ENCODE measurements around the gene SLC26A3.
"Not testable (repeated sequence)": the region's sequence is repeated elsewhere in the genome, so short reads cannot be mapped to it uniquely, and the experiment has no call there.

SLC26A3 gene

GRCh38 chr7:107803009-107803610 lies at the start of gene SLC26A3:
Gene SLC26A3, minus strand, starts transcription at chr7:107803223. Its CDS starts 8,714 bp downstream, at chr7:107794509.
- Histone ChIP-seq H3K27ac (ENCODE audit: low read depth, low read length) (no peak within 1 kb of the TSS), H3K4me1 (ENCODE audit: insufficient read depth, low read length) (peaks cover 5% of the 10 kb centered on the region), H3K9ac (ENCODE audit: low read length) (no peak within 1 kb of the TSS), H3K27me3 (ENCODE audit: control insufficient read depth in 1 of 2, insufficient read depth in 2 of 2, low read length in 2 of 2) (no peaks in the 10 kb centered on the region), H3K4me3 (ENCODE audit: low read depth in 1 of 2, low read length in 2 of 2) (no peak within 1 kb of the TSS), H3K36me3 (ENCODE audit: insufficient read depth, low read length) (no peaks in the 10 kb centered on the region), H3K9me3 (ENCODE audit: low read length) (no peaks in the 10 kb centered on the region)

DNA sequence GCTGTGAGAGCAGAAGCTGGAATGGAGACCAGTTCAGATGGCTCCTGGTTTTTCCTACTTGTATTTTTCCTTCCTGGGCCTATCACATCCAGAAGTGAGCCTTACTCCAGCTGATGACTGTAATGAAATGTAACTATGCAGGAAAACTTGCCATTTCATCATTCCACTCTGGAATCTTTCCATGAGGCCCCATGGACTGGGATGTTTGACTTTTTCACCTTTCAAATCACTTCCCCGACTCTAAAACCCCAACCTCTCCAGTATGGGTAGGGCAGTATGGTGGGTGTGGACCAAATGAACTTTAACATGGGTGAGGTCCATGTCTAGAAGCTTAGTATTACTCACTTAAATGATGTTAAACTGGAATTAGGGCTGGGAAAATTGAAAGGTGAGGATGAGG lies 47.6 kb upstream of the SLC26A3 start:
- H3K4me1 ChIP-seq (ENCODE audit: insufficient read depth, low read length), result no peaks in the 10 kb centered on the region
- no peak overlapping the region for H3K4me3 ChIP-seq (ENCODE audit: low read depth in 1 of 2, low read length in 2 of 2)
- H3K27ac ChIP-seq (ENCODE audit: low read depth, low read length), result no peak overlapping the region
- no peak overlapping the region for H3K9ac ChIP-seq (ENCODE audit: low read length)
- no peaks in the 10 kb centered on the region for H3K36me3 ChIP-seq (ENCODE audit: insufficient read depth, low read length)
- H3K27me3 ChIP-seq (ENCODE audit: control insufficient read depth in 1 of 2, insufficient read depth in 2 of 2, low read length in 2 of 2), result no peaks in the 10 kb centered on the region
- H3K9me3 ChIP-seq (ENCODE audit: low read length), result no peaks in the 10 kb centered on the region

DNA sequence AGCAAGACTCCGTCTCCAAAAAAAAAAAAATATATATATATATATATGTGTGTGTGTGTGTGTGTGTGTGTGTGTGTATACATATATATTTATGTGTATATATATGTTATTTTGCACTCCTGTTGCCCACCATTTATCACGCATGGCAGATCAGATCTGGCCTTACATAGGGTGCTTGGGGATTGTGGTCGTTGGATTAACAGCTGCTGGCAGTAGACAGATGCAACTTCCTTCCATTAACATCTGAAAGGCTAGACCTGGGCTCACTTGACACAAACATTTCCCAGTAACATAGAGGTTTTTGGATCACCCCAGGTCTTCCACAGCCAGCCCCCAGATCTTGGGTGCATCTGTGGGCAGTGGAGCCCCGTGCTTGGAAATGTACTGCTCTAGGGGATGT lies 47.2 kb upstream of the SLC26A3 start:
- H3K9ac ChIP-seq (ENCODE audit: low read length), result no peak overlapping the region
- H3K9me3 ChIP-seq (ENCODE audit: low read length), result no peaks in the 10 kb centered on the region
- H3K4me3 ChIP-seq (ENCODE audit: low read depth in 1 of 2, low read length in 2 of 2), result no peak overlapping the region
- H3K4me1 ChIP-seq (ENCODE audit: insufficient read depth, low read length), result no peaks in the 10 kb centered on the region
- H3K36me3 ChIP-seq (ENCODE audit: insufficient read depth, low read length), result no peaks in the 10 kb centered on the region
- no peaks in the 10 kb centered on the region for H3K27me3 ChIP-seq (ENCODE audit: control insufficient read depth in 1 of 2, insufficient read depth in 2 of 2, low read length in 2 of 2)
- no peak overlapping the region for H3K27ac ChIP-seq (ENCODE audit: low read depth, low read length)

DNA sequence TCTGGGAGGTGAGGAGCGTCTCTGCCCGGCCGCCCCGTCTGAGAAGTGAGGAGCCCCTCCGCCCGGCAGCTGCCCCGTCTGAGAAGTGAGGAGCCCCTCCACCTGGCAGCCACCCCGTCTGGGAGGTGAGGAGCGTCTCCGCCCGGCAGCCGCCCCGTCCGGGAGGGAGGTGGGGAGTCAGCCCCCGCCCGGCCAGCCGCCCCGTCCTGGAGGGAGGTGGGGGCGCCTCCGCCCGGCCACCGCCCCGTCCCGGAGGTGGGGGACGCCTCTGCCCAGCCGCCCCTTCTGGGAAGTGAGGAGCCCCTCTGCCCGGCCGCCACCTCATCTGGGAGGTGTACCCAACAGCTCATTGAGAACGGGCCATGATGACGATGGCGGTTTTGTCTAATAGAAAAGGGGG lies 45.2 kb upstream of the SLC26A3 start:
- not testable (repeated sequence) for H3K4me3 ChIP-seq (ENCODE audit: low read depth in 1 of 2, low read length in 2 of 2); H3K4me1 ChIP-seq (ENCODE audit: insufficient read depth, low read length); H3K27ac ChIP-seq (ENCODE audit: low read depth, low read length); H3K9me3 ChIP-seq (ENCODE audit: low read length); H3K9ac ChIP-seq (ENCODE audit: low read length); H3K36me3 ChIP-seq (ENCODE audit: insufficient read depth, low read length); H3K27me3 ChIP-seq (ENCODE audit: control insufficient read depth in 1 of 2, insufficient read depth in 2 of 2, low read length in 2 of 2)

- not testable (repeated sequence) for H3K9me3 ChIP-seq (ENCODE audit: low read length); H3K4me3 ChIP-seq (ENCODE audit: low read depth in 1 of 2, low read length in 2 of 2); H3K27ac ChIP-seq (ENCODE audit: low read depth, low read length); H3K36me3 ChIP-seq (ENCODE audit: insufficient read depth, low read length); H3K27me3 ChIP-seq (ENCODE audit: control insufficient read depth in 1 of 2, insufficient read depth in 2 of 2, low read length in 2 of 2); H3K4me1 ChIP-seq (ENCODE audit: insufficient read depth, low read length); H3K9ac ChIP-seq (ENCODE audit: low read length)
These were observed 44.8 kb upstream of the SLC26A3 start for GRCh38 chr7:107847836-107848175.

DNA sequence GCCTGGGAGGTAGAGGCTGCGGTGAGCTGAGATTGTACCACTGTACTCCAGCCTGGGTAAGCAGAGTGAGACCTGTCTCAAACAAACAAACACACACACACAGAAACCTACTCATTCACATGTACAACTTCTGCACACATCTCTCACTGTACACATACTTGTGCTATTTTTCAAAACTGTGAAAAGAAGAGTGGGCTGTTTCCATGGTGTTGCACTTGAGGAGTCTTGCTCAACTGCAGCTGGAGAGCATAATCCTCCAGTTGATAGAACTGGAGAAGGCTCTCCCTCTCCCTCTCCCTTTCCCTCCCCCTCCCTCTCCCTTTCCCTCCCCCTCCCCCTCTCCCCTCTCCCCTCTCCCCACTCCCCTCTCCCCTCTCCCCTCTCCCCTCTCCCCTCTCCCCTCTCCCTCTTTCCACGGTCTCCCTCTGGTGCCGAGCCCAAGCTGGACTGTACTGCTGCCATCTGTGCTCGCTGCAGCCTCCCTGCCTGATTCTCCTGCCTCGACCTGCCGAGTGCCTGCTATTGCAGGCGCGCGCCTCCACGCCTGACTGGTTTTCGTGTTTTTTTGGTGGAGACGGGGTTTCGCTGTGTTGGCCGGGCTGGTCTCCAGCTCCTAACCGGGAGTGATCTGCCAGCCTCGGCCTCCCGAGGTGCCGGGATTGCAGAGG lies 44.3 kb upstream of the SLC26A3 start:
- Histone ChIP-seq H3K9me3 (ENCODE audit: low read length) (no peaks in the 10 kb centered on the region), H3K9ac (ENCODE audit: low read length) (no peak overlapping the region), H3K27ac (ENCODE audit: low read depth, low read length) (no peak overlapping the region), H3K4me3 (ENCODE audit: low read depth in 1 of 2, low read length in 2 of 2) (no peak overlapping the region), H3K36me3 (ENCODE audit: insufficient read depth, low read length) (no peaks in the 10 kb centered on the region), H3K27me3 (ENCODE audit: control insufficient read depth in 1 of 2, insufficient read depth in 2 of 2, low read length in 2 of 2) (no peaks in the 10 kb centered on the region), H3K4me1 (ENCODE audit: insufficient read depth, low read length) (peaks cover 7% of the 10 kb centered on the region)

GRCh38 chr7:107846324-107846723 lies 43.3 kb upstream of the SLC26A3 start:
- Histone ChIP-seq H3K36me3 (ENCODE audit: insufficient read depth, low read length) (no peaks in the 10 kb centered on the region), H3K27ac (ENCODE audit: low read depth, low read length) (no peak overlapping the region), H3K9ac (ENCODE audit: low read length) (no peak overlapping the region)

DNA sequence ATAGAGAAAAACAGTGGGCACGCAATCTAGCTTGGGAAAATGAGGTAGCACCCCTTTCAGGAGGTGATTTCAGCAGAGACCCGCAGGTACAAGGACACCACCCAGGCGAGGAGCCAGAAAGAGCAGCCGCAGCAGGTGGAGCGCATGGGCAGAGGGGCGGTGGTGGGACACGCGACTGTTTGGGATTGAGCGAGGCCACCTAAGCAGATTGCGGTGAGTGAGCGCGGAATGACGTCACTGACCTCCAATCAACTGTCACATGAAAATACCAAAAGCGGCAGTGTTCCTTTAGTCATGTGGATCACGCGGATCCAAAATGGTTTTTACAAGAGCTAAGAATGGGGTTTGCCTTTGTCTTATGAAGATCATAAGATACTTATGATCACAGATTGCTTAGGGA lies 40.2 kb upstream of the SLC26A3 start:
- H3K27me3 ChIP-seq (ENCODE audit: control insufficient read depth in 1 of 2, insufficient read depth in 2 of 2, low read length in 2 of 2), result no peaks in the 10 kb centered on the region
- H3K4me3 ChIP-seq (ENCODE audit: low read depth in 1 of 2, low read length in 2 of 2), result no peak overlapping the region
- peaks cover 7% of the 10 kb centered on the region for H3K4me1 ChIP-seq (ENCODE audit: insufficient read depth, low read length)
- H3K36me3 ChIP-seq (ENCODE audit: insufficient read depth, low read length), result no peaks in the 10 kb centered on the region
- H3K9ac ChIP-seq (ENCODE audit: low read length), result no peak overlapping the region
- H3K9me3 ChIP-seq (ENCODE audit: low read length), result no peaks in the 10 kb centered on the region
- no peak overlapping the region for H3K27ac ChIP-seq (ENCODE audit: low read depth, low read length)

More at GRCh38 chr7:107846324-107846723, 43.3 kb upstream of the SLC26A3 start:
- Histone ChIP-seq H3K9me3 (ENCODE audit: low read length) (no peaks in the 10 kb centered on the region), H3K4me3 (ENCODE audit: low read depth in 1 of 2, low read length in 2 of 2) (no peak overlapping the region), H3K27me3 (ENCODE audit: control insufficient read depth in 1 of 2, insufficient read depth in 2 of 2, low read length in 2 of 2) (no peaks in the 10 kb centered on the region), H3K4me1 (ENCODE audit: insufficient read depth, low read length) (peaks cover 7% of the 10 kb centered on the region)

GRCh38 chr7:107842213-107842612 lies 39.2 kb upstream of the SLC26A3 start:
- Histone ChIP-seq H3K9me3 (ENCODE audit: low read length) (no peaks in the 10 kb centered on the region), H3K27me3 (ENCODE audit: control insufficient read depth in 1 of 2, insufficient read depth in 2 of 2, low read length in 2 of 2) (no peaks in the 10 kb centered on the region), H3K36me3 (ENCODE audit: insufficient read depth, low read length) (no peaks in the 10 kb centered on the region), H3K9ac (ENCODE audit: low read length) (no peak overlapping the region), H3K4me1 (ENCODE audit: insufficient read depth, low read length) (peaks cover 7% of the 10 kb centered on the region), H3K4me3 (ENCODE audit: low read depth in 1 of 2, low read length in 2 of 2) (no peak overlapping the region), H3K27ac (ENCODE audit: low read depth, low read length) (no peak overlapping the region)

DNA sequence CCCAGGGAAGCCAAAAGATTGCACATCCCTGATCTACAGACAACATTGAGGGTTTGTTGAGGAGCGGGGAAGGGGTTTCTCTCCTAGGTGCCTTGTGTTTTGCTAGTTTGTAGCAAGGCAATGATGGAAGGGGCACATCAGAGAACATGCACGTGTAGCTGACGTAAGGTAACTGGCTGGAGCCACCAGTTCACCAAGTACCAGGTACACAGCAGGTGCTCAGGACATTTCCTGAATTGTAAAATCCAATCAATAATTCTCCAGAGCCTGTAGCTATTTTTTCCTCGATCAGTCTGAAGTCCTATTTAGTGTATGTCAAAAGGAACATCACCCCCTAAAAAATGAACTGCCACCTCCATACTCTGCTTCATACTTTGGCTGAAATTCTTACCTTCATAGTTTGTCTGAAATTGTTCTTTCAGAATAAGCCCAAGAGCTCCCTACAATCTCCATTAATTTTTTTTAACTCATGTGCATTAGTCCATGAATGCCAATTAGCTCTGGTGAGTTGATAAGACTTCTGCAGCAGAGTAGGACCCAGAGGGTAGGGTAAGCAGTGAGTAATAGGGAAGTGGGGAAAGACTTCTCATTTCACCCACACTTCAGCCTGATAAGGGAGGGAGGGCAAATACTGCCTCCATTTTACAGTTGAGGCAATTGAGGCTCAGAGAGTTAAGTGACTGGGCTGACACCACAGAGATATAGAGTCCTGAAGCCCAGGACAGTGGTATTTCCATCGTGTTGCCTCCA lies 36.0 kb upstream of the SLC26A3 start:
- no peaks in the 10 kb centered on the region for H3K36me3 ChIP-seq (ENCODE audit: insufficient read depth, low read length)
- no peaks in the 10 kb centered on the region for H3K9me3 ChIP-seq (ENCODE audit: low read length)
- no peak overlapping the region for H3K4me3 ChIP-seq (ENCODE audit: low read depth in 1 of 2, low read length in 2 of 2)
- no peaks in the 10 kb centered on the region for H3K27me3 ChIP-seq (ENCODE audit: control insufficient read depth in 1 of 2, insufficient read depth in 2 of 2, low read length in 2 of 2)
- H3K27ac ChIP-seq (ENCODE audit: low read depth, low read length), result no peak overlapping the region
- no peaks in the 10 kb centered on the region for H3K4me1 ChIP-seq (ENCODE audit: insufficient read depth, low read length)
- H3K9ac ChIP-seq (ENCODE audit: low read length), result no peak overlapping the region

DNA sequence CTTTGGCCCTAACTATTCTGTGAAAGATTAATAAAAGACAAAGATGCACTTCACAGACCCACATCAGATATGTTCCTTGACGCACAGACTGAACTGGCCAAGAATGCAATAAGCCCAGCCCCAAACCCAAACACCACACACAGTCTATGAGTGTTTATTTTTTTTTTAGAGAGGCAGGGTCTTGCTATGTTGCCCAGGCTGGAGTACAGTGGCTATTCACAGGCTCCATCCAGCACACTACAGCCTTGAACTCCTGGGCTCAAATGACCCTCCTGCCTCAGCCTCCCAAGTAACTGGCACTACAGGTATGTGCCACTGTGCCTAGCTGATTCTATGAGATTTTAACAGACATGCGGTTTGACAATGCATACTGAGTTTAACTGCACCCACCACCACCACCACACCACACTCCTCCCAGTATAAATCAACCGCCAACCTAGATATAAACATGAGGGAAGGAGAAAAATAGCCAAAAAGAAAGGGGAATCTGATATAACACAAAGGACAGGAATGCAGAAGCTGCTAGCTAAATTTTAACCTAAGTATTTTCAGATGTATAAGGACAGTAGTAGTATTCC lies 35.1 kb upstream of the SLC26A3 start:
- no peak overlapping the region for H3K27ac ChIP-seq (ENCODE audit: low read depth, low read length)
- H3K36me3 ChIP-seq (ENCODE audit: insufficient read depth, low read length), result no peaks in the 10 kb centered on the region
- H3K9ac ChIP-seq (ENCODE audit: low read length), result no peak overlapping the region
- H3K27me3 ChIP-seq (ENCODE audit: control insufficient read depth in 1 of 2, insufficient read depth in 2 of 2, low read length in 2 of 2), result no peaks in the 10 kb centered on the region
- no peaks in the 10 kb centered on the region for H3K9me3 ChIP-seq (ENCODE audit: low read length)
- H3K4me1 ChIP-seq (ENCODE audit: insufficient read depth, low read length), result no peaks in the 10 kb centered on the region
- H3K4me3 ChIP-seq (ENCODE audit: low read depth in 1 of 2, low read length in 2 of 2), result no peak overlapping the region

All from muscle layer of colon (tissue), 2 donors.